Esophagus (tissue), 2 donors: ENCODE measurements around the gene GATA6. TPM values are rescaled to one million over a fixed set of nuclear protein-coding genes. Genes with fewer than 3 reads are reported as not detected.

Experiments
- H3K27ac ChIP-seq, 2 donors: one replicate each; pipeline ENCODE4 v1.5.1; 2013; ENCODE audit warnings: low read depth in 2 of 2, mild to moderate bottlenecking in 2 of 2, inconsistent platforms in 1 of 2, low read length in 1 of 2, moderate library complexity in 1 of 2
- H3K27me3 ChIP-seq, 2 donors: one replicate each; pipeline ENCODE4 v1.6.1; 2013; ENCODE audit warnings: low read length in 2 of 2, control low read depth in 1 of 2, mild to moderate bottlenecking in 1 of 2; ENCODE audit not compliant: insufficient read depth in 2 of 2, control insufficient read depth in 1 of 2
- H3K36me3 ChIP-seq, 2 donors: one replicate each; pipeline ENCODE4 v1.6.1; 2013; ENCODE audit warnings: low read length in 1 of 2; ENCODE audit not compliant: control insufficient read depth in 2 of 2, insufficient read depth in 2 of 2
- H3K4me1 ChIP-seq, 2 donors: one replicate each; pipeline ENCODE4 v1.6.1; 2013; ENCODE audit warnings: low read length in 1 of 2; ENCODE audit not compliant: control insufficient read depth in 2 of 2, insufficient read depth in 2 of 2
- H3K4me3 ChIP-seq, 2 donors: one replicate each; pipeline ENCODE4 v1.5.1; 2013; ENCODE audit warnings: low read length in 2 of 2, mild to moderate bottlenecking in 2 of 2, low read depth in 1 of 2, moderate library complexity in 1 of 2
- H3K9me3 ChIP-seq, 2 donors: one replicate each; pipeline ENCODE4 v1.6.1; 2013; ENCODE audit warnings: mild to moderate bottlenecking in 2 of 2, low read depth in 1 of 2, low read length in 1 of 2, moderate library complexity in 1 of 2; ENCODE audit not compliant: control insufficient read depth in 2 of 2, insufficient read depth in 1 of 2
- WGBS, 2 donors: extraction: QIAGEN DNeasy Blood & Tissue Kit; methylation state at CpG; one replicate each; pipeline ENCODE4 v1.1.7; 2013; 5-methylcytosine and 5-hydroxymethylcytosine counted together
- polyA plus RNA-seq, 2 donors: library from polyadenylated mRNA; stranded (reverse); fragments of 200-250 nt; gene quantifications; one replicate each; pipeline ENCODE4 v1.2.3, GENCODE V29; 2013
- donor health status: healthy with polysubstance abuse.
- donor health status: Bipolar disorder and iron deficiency.

Gene GATA6
- polyA plus RNA-seq, 2 donors: 0.35 to 0.41 TPM

- H3K36me3 ChIP-seq: no peaks in the 10 kb centered on the region
- H3K4me3 ChIP-seq: no peak overlapping the region
- no peaks in the 10 kb centered on the region for H3K27me3 ChIP-seq
- no peaks in the 10 kb centered on the region for H3K9me3 ChIP-seq
- H3K27ac ChIP-seq: no peak overlapping the region
- no peaks in the 10 kb centered on the region for H3K4me1 ChIP-seq
- WGBS, 2 donors: 72 to 81% methylated on average over 3 of the region's 3 CpGs
These were observed 74.1 kb downstream of the GATA6 start for GRCh38 chr18:22243513-22243912.

- no peaks in the 10 kb centered on the region for H3K27me3 ChIP-seq
These were observed 80.6 kb downstream of the GATA6 start for GRCh38 chr18:22250026-22250425.

GRCh38 chr18:22250591-22250996, 81.2 kb downstream of the GATA6 start:
- Histone ChIP-seq H3K9me3 (no peaks in the 10 kb centered on the region), H3K4me1 (peaks cover 2% of the 10 kb centered on the region in 2 donors), H3K4me3 (no peak overlapping the region), H3K27ac (no peak overlapping the region), H3K27me3 (no peaks in the 10 kb centered on the region), H3K36me3 (no peaks in the 10 kb centered on the region)
- WGBS, 2 donors: 38 to 48% methylated on average over 8 of the region's 8 CpGs

More at GRCh38 chr18:22250026-22250425, 80.6 kb downstream of the GATA6 start:
- Histone ChIP-seq H3K4me3 (no peak overlapping the region), H3K9me3 (no peaks in the 10 kb centered on the region), H3K4me1 (peaks cover 2% of the 10 kb centered on the region in 2 donors), H3K27ac (no peak overlapping the region), H3K36me3 (no peaks in the 10 kb centered on the region)
- WGBS, 2 donors: 79 to 84% methylated on average over 4 of the region's 4 CpGs

Other genes with a start within 250 kb of the GATA6 start
- not detected for gene CTAGE1, start 248.3 kb downstream of the GATA6 start, polyA plus RNA-seq